GM12878 (cell line): ENCODE results near the gene RAD51B. TPM values are rescaled to one million over a fixed set of nuclear protein-coding genes. Genes with fewer than 3 reads are reported as not detected.

Source experiments
- BMI1 ChIP-seq: fragments of 450-650 bp; IDR thresholded peaks from 2 replicates; pipeline ENCODE4 v1.6.1; 2016; ENCODE audit warnings: mild to moderate bottlenecking, moderate library complexity, borderline replicate concordance
- KAT2A ChIP-seq: conservative IDR thresholded peaks from 2 replicates; pipeline ENCODE4 v1.6.1; 2011; ENCODE audit warnings: low read depth, low read length; ENCODE audit not compliant: control insufficient read depth
- KDM1A ChIP-seq: fragments of 200-600 bp; sonication (generic); IDR thresholded peaks from 2 replicates; pipeline ENCODE4 v1.6.1; 2016; ENCODE audit warnings: borderline replicate concordance
- NFXL1 ChIP-seq: fragments of 450-650 bp; IDR thresholded peaks from 2 replicates; pipeline ENCODE4 v1.6.1; 2017; ENCODE audit warnings: antibody characterized with exemption, mild to moderate bottlenecking, borderline replicate concordance
- NFYA ChIP-seq: IDR thresholded peaks from 2 replicates; pipeline ENCODE4 v1.6.1; 2011; ENCODE audit warnings: low read depth, mild to moderate bottlenecking, low read length, improper control_type of control experiment, borderline replicate concordance
- NR2F1 ChIP-seq: fragments of 450-650 bp; conservative IDR thresholded peaks from 2 replicates; pipeline ENCODE4 v1.6.1; 2017; ENCODE audit warnings: mild to moderate bottlenecking
- polyA plus RNA-seq, 11 experiments: library from polyadenylated mRNA; depleted of rRNA in 4 of 11; unstranded in 6 of 11; stranded (reverse) in 5 of 11; fragments of >200 nt; fragmentation: Nextera tagmentation in 4 of 11; fragmentation: Illumina TruSeq in 1 of 11; extraction: Ambion mirVana in 4 of 11; extraction: Trizol in 1 of 11; gene quantifications; 1 replicate in 1 of 11; 2 replicates in 10 of 11; pipeline versions ENCODE4 v1.2.1 to v1.2.3, GENCODE V29; 2011 to 2016; ENCODE audit warnings: inconsistent platforms in 2 of 11, missing spikeins in 2 of 11, low read depth in 1 of 11
- total RNA-seq, 4 experiments: library from RNA; depleted of rRNA in 3 of 4; stranded (reverse); fragments of >200 nt in 3 of 4; fragmentation: Illumina TruSeq in 1 of 4; extraction: Trizol in 1 of 4; gene quantifications; 2 replicates each; pipeline versions ENCODE4 v1.2.1 to v1.2.3, GENCODE V29; 2013 to 2021
- TF ChIP-seq, protein P1 (sequence below): fragments of 450-650 bp; IDR thresholded peaks from 2 replicates; pipeline ENCODE4 v1.6.1; 2017; ENCODE audit warnings: mild to moderate bottlenecking
- TF ChIP-seq, protein P2 (sequence below): fragments of 450-650 bp; IDR thresholded peaks from 2 replicates; pipeline ENCODE4 v1.6.1; 2014; ENCODE audit warnings: mild to moderate bottlenecking
- TF ChIP-seq, protein P3 (sequence below): IDR thresholded peaks from 2 replicates; pipeline ENCODE4 v1.6.1; 2011; ENCODE audit warnings: mild to moderate bottlenecking, low read depth, low read length, moderate library complexity; ENCODE audit not compliant: insufficient replicate concordance
- TF ChIP-seq, protein P4 (sequence below): fragments of 450-650 bp; IDR thresholded peaks from 2 replicates; pipeline ENCODE4 v1.6.1; 2018; ENCODE audit warnings: borderline replicate concordance, mild to moderate bottlenecking; ENCODE audit not compliant: partially characterized antibody
- TF ChIP-seq, protein P5 (sequence below): IDR thresholded peaks from 2 replicates; pipeline ENCODE4 v1.6.1; 2012; ENCODE audit warnings: low read depth, low read length, improper control_type of control experiment
- TF ChIP-seq, protein P6 (sequence below): fragments of 450-650 bp; IDR thresholded peaks from 2 replicates; pipeline ENCODE4 v1.6.1; 2018; ENCODE audit warnings: mild to moderate bottlenecking, low read depth, moderate library complexity; ENCODE audit not compliant: partially characterized antibody

RAD51B gene
- total and polyA plus RNA-seq, 10 of the 15 experiments (the other 5 are each of a cell fraction or from before 2014, with no cell fraction given): 9.8 to 26.8 (median 21.3) TPM

DNA sequence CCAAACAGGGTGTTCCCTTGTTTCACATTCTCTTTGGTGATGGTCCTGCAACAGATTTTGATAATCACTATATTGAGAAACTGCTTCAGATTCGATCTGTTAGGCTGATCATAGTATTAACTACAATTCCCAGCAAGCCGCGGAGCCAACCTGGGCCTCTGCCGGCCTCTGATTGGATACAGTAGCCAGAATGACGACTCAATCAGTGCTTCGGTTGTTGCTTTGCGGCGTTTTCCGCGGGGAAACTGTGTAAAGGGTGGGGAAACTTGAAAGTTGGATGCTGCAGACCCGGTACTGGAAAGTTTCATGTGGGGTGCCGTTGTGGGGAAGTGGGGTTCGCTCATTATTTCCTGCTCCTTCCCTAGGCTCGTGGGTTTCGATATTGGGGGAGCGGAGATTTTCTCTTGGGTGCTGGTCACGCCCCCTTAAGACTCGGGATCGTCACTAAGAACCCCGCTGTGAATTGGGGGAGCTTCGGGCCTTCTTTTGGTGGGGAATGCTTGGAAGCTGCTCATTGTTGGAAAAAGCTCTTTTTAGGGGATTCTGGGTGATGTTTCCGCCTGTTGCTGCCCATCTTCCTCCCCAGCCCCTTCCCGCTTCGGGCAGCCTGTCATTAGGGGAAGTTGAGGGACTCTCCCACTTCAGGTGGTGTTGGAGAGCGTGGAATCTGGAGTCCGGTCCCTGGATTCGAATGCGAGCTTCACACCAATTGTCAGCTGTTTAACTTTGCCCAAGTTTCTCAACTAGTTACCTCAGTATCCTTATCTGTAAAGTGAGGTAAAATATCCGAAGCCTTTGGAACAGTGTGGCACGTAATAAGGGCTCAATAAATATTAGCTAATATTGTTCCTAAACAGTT lies at the start of gene RAD51B (continued):
- TF ChIP-seq, protein P1, sequence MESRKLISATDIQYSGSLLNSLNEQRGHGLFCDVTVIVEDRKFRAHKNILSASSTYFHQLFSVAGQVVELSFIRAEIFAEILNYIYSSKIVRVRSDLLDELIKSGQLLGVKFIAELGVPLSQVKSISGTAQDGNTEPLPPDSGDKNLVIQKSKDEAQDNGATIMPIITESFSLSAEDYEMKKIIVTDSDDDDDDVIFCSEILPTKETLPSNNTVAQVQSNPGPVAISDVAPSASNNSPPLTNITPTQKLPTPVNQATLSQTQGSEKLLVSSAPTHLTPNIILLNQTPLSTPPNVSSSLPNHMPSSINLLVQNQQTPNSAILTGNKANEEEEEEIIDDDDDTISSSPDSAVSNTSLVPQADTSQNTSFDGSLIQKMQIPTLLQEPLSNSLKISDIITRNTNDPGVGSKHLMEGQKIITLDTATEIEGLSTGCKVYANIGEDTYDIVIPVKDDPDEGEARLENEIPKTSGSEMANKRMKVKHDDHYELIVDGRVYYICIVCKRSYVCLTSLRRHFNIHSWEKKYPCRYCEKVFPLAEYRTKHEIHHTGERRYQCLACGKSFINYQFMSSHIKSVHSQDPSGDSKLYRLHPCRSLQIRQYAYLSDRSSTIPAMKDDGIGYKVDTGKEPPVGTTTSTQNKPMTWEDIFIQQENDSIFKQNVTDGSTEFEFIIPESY: no peak
- TF ChIP-seq KDM1A: no peak
- TF ChIP-seq NR2F1: no peak
- no peak for TF ChIP-seq BMI1
- no peak for TF ChIP-seq NFXL1
- TF ChIP-seq, protein P2, sequence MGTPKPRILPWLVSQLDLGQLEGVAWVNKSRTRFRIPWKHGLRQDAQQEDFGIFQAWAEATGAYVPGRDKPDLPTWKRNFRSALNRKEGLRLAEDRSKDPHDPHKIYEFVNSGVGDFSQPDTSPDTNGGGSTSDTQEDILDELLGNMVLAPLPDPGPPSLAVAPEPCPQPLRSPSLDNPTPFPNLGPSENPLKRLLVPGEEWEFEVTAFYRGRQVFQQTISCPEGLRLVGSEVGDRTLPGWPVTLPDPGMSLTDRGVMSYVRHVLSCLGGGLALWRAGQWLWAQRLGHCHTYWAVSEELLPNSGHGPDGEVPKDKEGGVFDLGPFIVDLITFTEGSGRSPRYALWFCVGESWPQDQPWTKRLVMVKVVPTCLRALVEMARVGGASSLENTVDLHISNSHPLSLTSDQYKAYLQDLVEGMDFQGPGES: peak; percentile 85
- TF ChIP-seq, protein P3, sequence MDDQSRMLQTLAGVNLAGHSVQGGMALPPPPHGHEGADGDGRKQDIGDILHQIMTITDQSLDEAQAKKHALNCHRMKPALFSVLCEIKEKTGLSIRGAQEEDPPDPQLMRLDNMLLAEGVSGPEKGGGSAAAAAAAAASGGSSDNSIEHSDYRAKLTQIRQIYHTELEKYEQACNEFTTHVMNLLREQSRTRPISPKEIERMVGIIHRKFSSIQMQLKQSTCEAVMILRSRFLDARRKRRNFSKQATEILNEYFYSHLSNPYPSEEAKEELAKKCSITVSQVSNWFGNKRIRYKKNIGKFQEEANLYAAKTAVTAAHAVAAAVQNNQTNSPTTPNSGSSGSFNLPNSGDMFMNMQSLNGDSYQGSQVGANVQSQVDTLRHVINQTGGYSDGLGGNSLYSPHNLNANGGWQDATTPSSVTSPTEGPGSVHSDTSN: no peak
- TF ChIP-seq, protein P4, sequence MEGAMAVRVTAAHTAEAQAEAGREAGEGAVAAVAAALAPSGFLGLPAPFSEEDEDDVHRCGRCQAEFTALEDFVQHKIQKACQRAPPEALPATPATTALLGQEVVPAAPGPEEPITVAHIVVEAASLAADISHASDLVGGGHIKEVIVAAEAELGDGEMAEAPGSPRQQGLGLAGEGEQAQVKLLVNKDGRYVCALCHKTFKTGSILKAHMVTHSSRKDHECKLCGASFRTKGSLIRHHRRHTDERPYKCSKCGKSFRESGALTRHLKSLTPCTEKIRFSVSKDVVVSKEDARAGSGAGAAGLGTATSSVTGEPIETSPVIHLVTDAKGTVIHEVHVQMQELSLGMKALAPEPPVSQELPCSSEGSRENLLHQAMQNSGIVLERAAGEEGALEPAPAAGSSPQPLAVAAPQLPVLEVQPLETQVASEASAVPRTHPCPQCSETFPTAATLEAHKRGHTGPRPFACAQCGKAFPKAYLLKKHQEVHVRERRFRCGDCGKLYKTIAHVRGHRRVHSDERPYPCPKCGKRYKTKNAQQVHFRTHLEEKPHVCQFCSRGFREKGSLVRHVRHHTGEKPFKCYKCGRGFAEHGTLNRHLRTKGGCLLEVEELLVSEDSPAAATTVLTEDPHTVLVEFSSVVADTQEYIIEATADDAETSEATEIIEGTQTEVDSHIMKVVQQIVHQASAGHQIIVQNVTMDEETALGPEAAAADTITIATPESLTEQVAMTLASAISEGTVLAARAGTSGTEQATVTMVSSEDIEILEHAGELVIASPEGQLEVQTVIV: peak; percentile 67
- TF ChIP-seq, protein P5, sequence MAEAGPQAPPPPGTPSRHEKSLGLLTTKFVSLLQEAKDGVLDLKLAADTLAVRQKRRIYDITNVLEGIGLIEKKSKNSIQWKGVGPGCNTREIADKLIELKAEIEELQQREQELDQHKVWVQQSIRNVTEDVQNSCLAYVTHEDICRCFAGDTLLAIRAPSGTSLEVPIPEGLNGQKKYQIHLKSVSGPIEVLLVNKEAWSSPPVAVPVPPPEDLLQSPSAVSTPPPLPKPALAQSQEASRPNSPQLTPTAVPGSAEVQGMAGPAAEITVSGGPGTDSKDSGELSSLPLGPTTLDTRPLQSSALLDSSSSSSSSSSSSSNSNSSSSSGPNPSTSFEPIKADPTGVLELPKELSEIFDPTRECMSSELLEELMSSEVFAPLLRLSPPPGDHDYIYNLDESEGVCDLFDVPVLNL: peak; percentile 62; the same call in 1 of the 2 replicates
- TF ChIP-seq KAT2A: no peak
- peak; percentile 72; the same call in 1 of the 2 replicates for TF ChIP-seq NFYA
- TF ChIP-seq, protein P6, sequence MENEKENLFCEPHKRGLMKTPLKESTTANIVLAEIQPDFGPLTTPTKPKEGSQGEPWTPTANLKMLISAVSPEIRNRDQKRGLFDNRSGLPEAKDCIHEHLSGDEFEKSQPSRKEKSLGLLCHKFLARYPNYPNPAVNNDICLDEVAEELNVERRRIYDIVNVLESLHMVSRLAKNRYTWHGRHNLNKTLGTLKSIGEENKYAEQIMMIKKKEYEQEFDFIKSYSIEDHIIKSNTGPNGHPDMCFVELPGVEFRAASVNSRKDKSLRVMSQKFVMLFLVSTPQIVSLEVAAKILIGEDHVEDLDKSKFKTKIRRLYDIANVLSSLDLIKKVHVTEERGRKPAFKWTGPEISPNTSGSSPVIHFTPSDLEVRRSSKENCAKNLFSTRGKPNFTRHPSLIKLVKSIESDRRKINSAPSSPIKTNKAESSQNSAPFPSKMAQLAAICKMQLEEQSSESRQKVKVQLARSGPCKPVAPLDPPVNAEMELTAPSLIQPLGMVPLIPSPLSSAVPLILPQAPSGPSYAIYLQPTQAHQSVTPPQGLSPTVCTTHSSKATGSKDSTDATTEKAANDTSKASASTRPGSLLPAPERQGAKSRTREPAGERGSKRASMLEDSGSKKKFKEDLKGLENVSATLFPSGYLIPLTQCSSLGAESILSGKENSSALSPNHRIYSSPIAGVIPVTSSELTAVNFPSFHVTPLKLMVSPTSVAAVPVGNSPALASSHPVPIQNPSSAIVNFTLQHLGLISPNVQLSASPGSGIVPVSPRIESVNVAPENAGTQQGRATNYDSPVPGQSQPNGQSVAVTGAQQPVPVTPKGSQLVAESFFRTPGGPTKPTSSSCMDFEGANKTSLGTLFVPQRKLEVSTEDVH: peak; percentile 98
